AG10803 (cell line): ENCODE results near the gene NEURL1.

Source experiments
- DNase-seq: peaks from one replicate; pipeline ENCODE4 v3.0.0; 2010; ENCODE audit warnings: low read depth
- H3K4me3 ChIP-seq: 2 replicates; pipeline ENCODE4 v1.5.1; 2011; ENCODE audit warnings: mild to moderate bottlenecking, low read length, control low read depth
- CTCF ChIP-seq: conservative IDR thresholded peaks from 2 replicates; pipeline ENCODE4 v1.5.1; 2011; ENCODE audit warnings: mild to moderate bottlenecking, low read length, control low read depth, inconsistent platforms

Gene NEURL1

DNA sequence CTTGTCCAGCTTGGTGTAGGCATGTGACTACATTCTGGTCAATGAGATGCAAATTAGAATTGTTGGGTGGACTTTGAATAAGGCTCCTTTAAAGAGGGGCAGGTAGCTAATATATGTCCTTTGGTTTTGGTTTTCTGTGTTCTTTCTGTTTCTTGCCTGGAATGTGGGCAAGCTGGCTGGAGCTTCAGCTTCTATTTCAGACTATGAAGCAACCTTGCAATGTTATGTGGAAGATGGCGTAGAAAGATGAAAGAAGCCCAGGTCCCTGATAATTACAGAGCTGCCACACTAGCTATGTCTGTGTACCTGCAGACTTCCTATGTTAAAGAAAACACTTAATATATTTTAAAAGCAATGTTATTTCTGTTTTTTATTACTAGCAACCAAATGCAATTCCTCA lies 46.2 kb downstream of the NEURL1 start:
- H3K4me3 ChIP-seq, result no peak overlapping the region
- TF ChIP-seq CTCF, result no peak
- DNase-seq, result no peak

DNA sequence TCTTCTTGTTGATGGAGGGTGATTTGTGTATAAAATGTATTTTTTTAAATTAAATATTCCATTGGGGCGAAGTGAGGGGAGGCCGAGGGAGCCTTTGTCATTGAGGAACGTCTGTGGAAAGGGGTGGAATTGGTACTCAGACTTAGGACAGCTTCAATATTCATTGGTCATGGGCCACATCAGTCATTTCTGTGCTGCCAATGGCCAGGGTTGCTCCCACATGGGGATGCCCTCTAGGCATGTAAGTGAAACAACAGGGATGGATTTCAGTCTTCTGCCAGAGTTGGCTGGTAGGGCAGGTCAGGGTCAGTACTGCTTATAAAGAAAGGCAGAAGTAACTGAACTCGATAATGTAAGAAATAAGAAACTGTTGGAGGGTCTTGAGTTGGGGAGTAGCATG lies 47.2 kb downstream of the NEURL1 start:
- H3K4me3 ChIP-seq, result no peak overlapping the region
- DNase-seq, result peak; percentile 12
- TF ChIP-seq CTCF, result no peak

- no peak overlapping the region for H3K4me3 ChIP-seq
- TF ChIP-seq CTCF, result no peak
- no peak for DNase-seq
These were observed 48.1 kb downstream of the NEURL1 start for GRCh38 chr10:103541616-103542015.

DNA sequence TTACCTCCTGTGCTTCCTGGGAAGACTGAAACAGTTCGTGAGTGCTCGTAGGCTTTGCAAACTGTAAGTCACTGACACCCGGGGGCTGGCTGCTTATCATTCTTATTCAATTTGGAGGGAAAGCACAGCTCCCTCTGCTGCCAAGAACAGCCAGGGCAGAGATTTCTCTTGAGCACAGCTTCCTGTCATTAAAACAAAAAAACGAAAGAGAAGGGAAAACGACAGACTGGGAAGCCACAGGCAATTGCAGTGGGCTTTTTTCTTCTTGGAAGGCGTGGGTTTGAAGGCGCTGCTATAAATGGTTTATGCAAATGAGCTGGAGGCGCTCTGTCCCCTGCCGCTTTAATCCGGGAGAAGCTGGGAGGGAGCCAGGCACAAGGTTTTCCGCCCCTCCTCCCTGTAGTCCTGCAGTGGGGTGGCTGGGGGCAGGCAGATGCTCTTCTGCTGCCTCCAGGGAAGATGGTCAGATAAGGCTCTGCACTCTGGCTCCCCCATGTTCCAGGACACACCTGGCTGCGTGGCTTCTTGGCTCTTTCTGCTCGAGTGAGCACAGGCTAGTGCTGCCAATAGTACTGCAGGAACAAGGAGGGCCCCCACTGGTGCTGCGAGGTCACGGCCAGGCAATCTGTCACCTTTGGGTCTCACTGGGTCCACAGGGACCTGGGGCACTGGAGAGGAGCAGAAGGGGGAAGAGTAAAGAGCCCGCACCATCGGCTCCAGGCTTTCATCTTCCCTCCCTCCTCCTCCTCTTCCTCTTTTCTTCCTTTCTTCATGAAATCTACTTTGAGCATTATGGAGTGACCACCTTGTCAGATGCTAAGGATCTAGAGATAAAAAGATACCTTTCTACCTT lies 49.5 kb downstream of the NEURL1 start:
- peak overlapping the region; percentile 50 for H3K4me3 ChIP-seq
- TF ChIP-seq CTCF, result peak; percentile 61
- peak; percentile 38 for DNase-seq

DNA sequence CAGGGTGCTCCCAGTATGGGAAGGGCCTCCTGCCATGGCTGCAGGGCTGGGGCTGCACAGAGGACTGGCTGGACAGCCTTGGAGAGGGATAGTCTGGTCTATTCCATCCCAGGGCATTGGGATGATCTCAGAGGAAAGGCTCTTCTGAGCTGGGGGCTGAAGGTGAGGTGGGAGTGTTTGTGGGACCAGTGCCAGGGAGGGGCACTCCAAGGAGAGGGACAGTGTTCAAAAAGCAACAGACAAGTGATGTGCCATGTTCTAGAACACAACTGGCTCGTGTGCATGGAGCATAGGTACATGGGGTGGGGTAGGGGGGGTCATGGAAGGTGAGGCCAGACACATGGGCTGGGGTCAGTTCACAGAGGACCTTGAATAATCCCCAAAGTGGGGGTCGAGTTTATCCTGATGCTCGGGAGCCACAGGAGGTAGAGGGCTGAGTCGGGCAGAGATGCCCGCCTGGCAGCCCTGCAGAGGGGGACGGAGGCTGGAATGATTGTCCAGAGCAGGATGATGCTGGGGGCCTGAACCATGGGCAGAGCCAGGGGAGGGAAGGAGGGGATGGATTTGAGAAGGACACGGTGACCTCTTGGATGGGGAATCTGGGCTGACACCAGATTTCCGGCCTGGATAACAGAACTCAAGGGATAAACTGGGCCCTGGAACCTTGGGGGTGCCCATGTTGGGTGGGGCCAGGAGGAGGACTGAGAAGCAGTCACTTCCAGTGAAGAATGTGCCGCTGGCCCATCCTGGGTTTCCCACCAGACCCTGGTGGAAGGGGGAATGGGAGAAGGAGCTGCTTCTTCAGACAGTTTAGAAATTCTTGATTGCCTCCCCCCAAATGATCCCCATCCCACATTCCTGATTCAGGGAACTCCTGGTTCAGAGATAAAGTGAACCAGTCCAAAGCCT lies 50.4 kb downstream of the NEURL1 start:
- TF ChIP-seq CTCF, result no peak
- DNase-seq, result no peak
- no peak overlapping the region for H3K4me3 ChIP-seq

DNA sequence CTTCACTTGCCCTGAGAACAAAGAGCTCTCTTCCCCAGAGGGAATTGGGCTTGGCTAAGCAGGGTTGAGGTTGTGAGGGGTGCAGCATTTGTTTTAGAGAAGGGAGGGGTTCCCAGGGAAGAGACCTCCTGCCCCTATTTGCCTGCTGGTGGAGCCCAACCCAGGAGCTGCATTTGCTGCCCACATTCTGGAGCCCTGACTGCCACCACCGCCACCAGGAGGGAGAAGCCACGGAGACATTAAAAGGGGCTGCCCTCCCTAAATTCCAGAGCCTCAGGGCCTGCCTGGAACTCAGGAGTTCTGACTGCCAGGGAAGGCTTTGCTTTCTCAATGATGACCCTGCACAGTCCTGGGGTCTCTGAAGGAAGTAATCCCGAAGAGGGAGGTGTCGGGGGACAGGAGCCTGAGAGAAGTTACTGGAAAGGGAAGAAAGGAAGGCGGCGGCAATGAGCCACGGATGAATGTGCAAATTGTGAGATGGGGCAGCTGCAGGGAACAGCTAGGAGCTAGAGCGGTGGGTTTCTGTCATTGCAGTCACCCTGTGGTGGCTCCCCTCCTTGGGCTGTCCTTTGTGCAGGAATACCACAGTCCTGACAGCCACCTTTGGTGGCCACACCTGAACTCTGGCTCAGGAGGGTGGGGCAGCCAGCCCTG lies 51.3 kb downstream of the NEURL1 start:
- H3K4me3 ChIP-seq, result no peak overlapping the region
- no peak for TF ChIP-seq CTCF
- DNase-seq, result no peak
